M059J (cell line): ENCODE results near the gene SMIM20. TPM values are rescaled to one million over a fixed set of nuclear protein-coding genes. Genes with fewer than 3 reads are reported as not detected.
A peak's percentile ranks its signal among the peaks of the same experiment; 100 is the strongest.

ENCODE experiments used
- DNase-seq: peaks from one replicate; pipeline ENCODE4 v3.0.0-alpha.2; 2012; ENCODE audit warnings: low read depth
- total RNA-seq: library from RNA; depleted of rRNA; stranded (reverse); fragments of >200 nt; shearing (Covaris generic); gene quantifications from 2 replicates; pipeline ENCODE4 v1.2.3, GENCODE V29; 2014; rRNA removed

The SMIM20 gene
- total RNA-seq, 1 experiment from 2014 or later, result 54.1 TPM

- no peak for DNase-seq
Observed at GRCh38 chr4:25954293-25954904, 40.4 kb downstream of the SMIM20 start.

GRCh38 chr4:25955705-25956104 lies 41.7 kb downstream of the SMIM20 start:
- DNase-seq, result no peak

- DNase-seq, result no peak
Observed at GRCh38 chr4:25956260-25956659, 42.2 kb downstream of the SMIM20 start.

GRCh38 chr4:25958110-25958509 lies 44.1 kb downstream of the SMIM20 start:
- no peak for DNase-seq

- no peak for DNase-seq
Observed at GRCh38 chr4:25962393-25962792, 48.4 kb downstream of the SMIM20 start.

GRCh38 chr4:25965629-25966028 lies 51.6 kb downstream of the SMIM20 start:
- DNase-seq, result no peak

- no peak for DNase-seq
Observed at GRCh38 chr4:25966171-25966570, 52.2 kb downstream of the SMIM20 start.

GRCh38 chr4:25969374-25970155 lies 55.5 kb downstream of the SMIM20 start:
- DNase-seq, result no peak

- DNase-seq, result no peak
Observed at GRCh38 chr4:25970226-25970675, 56.2 kb downstream of the SMIM20 start.

- peak; percentile 90 for DNase-seq
Observed at GRCh38 chr4:25970691-25971432, 56.8 kb downstream of the SMIM20 start.

GRCh38 chr4:25972366-25972765 lies 58.3 kb downstream of the SMIM20 start:
- no peak for DNase-seq

GRCh38 chr4:25972984-25973745 lies 59.1 kb downstream of the SMIM20 start:
- DNase-seq, result no peak

- no peak for DNase-seq
Observed at GRCh38 chr4:25976780-25977179, 62.8 kb downstream of the SMIM20 start.

- no peak for DNase-seq
Observed at GRCh38 chr4:25977397-25978170, 63.6 kb downstream of the SMIM20 start.

- no peak for DNase-seq
Observed at GRCh38 chr4:25978327-25978726, 64.3 kb downstream of the SMIM20 start.

Other genes starting within 250 kb of the SMIM20 start
- 7.1 and 9.1 TPM in 2 replicates for gene SEL1L3, start 51.2 kb upstream of the SMIM20 start, total RNA-seq